Suppressor macrophage (primary cell): Measurements from ENCODE around the gene C5orf46.

Experiments
- DNase-seq, 4 experiments: peaks; one replicate each; pipeline ENCODE4 v3.0.0-alpha.2; 2020 to 2022

The C5orf46 gene

GRCh38 chr5:147857302-147858129 is 48.8 kb downstream of the C5orf46 start:
- peak; percentile 59 to 77 (median 73) for DNase-seq

GRCh38 chr5:147856801-147857200 is 49.5 kb downstream of the C5orf46 start:
- DNase-seq: no peak

GRCh38 chr5:147855774-147856069 is 50.6 kb downstream of the C5orf46 start:
- no peak for DNase-seq

GRCh38 chr5:147854894-147855773 is 51.2 kb downstream of the C5orf46 start:
- no peak for DNase-seq

- no peak for DNase-seq
Observed at GRCh38 chr5:147854331-147854730, 52.0 kb downstream of the C5orf46 start.

GRCh38 chr5:147853372-147853987 is 52.9 kb downstream of the C5orf46 start:
- DNase-seq: no peak

- DNase-seq: peak in 1 of 4 experiments; percentile 6
Observed at GRCh38 chr5:147852365-147852764, 54.0 kb downstream of the C5orf46 start.

GRCh38 chr5:147851578-147851977 is 54.8 kb downstream of the C5orf46 start:
- DNase-seq: no peak

GRCh38 chr5:147849226-147849625 is 57.1 kb downstream of the C5orf46 start:
- no peak for DNase-seq

GRCh38 chr5:147845618-147846017 is 60.7 kb downstream of the C5orf46 start:
- no peak for DNase-seq

- DNase-seq: no peak
Observed at GRCh38 chr5:147844846-147845245, 61.5 kb downstream of the C5orf46 start.

- no peak for DNase-seq
Observed at GRCh38 chr5:147842869-147843268, 63.5 kb downstream of the C5orf46 start.
